ENCODE measurements around the gene ARHGAP15. TPM values are rescaled to one million over a fixed set of nuclear protein-coding genes. Genes with fewer than 3 reads are reported as not detected.

ARHGAP15 gene
- total RNA-seq, 4 donors from 2014 or later, result 1.7 to 16.8 (median 3.7) TPM

DNA sequence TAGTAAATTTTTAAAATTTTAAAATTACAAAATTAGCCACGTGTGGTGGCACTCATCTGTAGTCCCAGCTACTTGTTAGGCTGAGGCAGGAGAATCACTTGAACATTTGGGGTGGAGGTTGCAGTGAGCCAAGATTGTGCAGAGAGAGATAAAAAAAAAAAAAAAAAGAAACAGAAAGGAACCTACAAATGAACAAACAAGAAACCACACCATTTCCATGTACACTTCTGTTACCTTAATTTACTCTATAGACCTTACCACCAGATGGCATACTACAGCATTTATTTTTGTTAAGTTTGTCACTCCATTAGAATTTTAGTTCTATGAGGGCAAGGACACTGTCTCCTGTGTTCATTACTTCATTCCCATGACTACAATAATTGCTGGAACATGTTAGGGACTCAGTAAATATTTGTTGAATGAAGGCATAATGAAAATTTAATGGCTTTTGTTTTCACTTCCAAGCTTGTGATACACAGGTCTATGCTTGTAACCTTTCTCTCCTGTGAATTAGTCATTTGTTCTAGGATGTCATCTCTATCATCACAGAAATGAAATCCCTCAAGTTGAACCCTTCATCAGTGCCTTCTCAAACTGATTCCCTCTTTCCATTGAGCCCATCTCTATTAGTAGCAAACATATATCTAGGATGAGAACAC lies 76.0 kb downstream of the ARHGAP15 start:
- Histone ChIP-seq H3K4me3 (no peak overlapping the region), H3K36me3 (no peaks in the 10 kb centered on the region), H3K9me3 (no peaks in the 10 kb centered on the region), H3K4me1 (no peaks in the 10 kb centered on the region), H3K27ac (no peak overlapping the region), H3K27me3 (no peaks in the 10 kb centered on the region)
- 75 to 80% methylated on average over 1 of the region's 1 CpG for WGBS, 2 donors
- intact Hi-C loops (cut with DNase I), result no loop called here
- no peak for DNase-seq
- TF ChIP-seq, protein P1, sequence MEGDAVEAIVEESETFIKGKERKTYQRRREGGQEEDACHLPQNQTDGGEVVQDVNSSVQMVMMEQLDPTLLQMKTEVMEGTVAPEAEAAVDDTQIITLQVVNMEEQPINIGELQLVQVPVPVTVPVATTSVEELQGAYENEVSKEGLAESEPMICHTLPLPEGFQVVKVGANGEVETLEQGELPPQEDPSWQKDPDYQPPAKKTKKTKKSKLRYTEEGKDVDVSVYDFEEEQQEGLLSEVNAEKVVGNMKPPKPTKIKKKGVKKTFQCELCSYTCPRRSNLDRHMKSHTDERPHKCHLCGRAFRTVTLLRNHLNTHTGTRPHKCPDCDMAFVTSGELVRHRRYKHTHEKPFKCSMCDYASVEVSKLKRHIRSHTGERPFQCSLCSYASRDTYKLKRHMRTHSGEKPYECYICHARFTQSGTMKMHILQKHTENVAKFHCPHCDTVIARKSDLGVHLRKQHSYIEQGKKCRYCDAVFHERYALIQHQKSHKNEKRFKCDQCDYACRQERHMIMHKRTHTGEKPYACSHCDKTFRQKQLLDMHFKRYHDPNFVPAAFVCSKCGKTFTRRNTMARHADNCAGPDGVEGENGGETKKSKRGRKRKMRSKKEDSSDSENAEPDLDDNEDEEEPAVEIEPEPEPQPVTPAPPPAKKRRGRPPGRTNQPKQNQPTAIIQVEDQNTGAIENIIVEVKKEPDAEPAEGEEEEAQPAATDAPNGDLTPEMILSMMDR (IDR thresholded peaks at IDR 0.05), result peak in 3 of 6 experiments; percentile 11 to 23 (median 17)
- TF ChIP-seq POLR2A (IDR thresholded peaks at IDR 0.05), result no peak

DNA sequence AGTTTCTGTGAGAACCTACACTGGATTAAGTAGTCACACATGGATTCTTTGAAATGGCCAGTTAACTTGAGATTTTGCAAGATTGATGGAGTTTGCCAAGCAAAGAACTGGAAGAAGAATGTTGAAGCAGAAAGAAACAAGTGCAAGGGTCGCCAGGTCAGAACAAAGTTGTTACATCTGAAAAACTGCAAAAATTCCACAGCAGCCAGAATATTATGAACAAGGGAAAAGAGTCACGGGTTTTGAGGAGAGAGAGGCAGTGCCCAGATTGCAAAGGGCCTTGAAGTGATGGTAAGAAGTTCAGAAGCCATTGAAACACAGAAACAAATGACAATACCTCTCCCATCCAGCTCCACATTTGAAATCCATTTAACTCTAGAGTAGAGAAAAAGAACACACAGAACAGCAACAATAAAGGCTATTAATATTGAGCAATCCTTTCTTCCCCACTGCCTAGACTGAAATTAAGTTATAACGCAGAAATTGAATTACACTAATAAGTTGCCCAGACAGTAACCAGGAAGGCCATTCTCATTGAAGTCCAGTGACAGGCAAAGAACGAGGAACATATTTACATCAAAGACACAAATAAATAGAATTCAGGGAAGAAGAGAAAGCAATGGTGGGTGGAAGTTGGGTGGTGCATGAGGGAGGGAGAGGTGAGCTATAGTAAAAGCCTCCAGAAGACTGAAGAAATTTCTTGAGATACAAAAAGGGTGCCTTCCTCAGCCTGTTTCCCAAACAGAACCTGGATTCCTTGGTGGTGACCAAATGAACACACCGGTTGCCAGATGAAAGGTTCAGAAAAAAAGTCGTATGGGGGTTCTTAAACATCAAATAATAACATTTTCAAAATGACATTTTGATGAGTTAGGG lies 80.6 kb downstream of the ARHGAP15 start:
- H3K4me3 ChIP-seq, result no peak overlapping the region
- intact Hi-C loops (cut with DNase I), result no loop called here
- no peak for DNase-seq
- TF ChIP-seq POLR2A (IDR thresholded peaks at IDR 0.05), result no peak
- TF ChIP-seq, protein P1 (IDR thresholded peaks at IDR 0.05), result no peak
- H3K27me3 ChIP-seq, result no peaks in the 10 kb centered on the region
- no peaks in the 10 kb centered on the region for H3K9me3 ChIP-seq
- no peaks in the 10 kb centered on the region for H3K36me3 ChIP-seq
- no peak overlapping the region for H3K27ac ChIP-seq
- 65 to 68% methylated on average over 6 of the region's 6 CpGs for WGBS, 2 donors
- no peaks in the 10 kb centered on the region for H3K4me1 ChIP-seq

DNA sequence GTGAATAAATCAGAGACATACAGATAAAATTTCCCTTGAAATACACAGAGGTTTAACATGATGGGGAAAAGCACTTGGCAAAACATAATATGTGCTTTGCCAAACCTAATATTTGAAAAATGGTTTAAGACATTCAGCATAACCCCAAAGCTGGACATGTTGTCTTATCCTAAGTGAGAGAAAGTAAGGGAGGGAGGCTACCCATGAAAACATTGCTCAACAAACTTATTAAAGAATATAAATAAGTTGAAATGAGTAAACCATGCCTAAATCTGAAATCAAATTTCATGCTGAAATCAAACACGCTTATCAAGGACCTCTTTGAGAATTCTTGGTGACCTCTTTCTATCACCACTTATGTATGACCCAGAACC lies 81.2 kb downstream of the ARHGAP15 start:
- intact Hi-C loops (cut with DNase I), result no loop called here
- Histone ChIP-seq H3K27me3 (no peaks in the 10 kb centered on the region), H3K9me3 (no peaks in the 10 kb centered on the region), H3K36me3 (no peaks in the 10 kb centered on the region), H3K4me3 (no peak overlapping the region), H3K27ac (no peak overlapping the region), H3K4me1 (no peaks in the 10 kb centered on the region)
- WGBS, 2 donors, result 84 to 88% methylated on average over 1 of the region's 1 CpG
- TF ChIP-seq POLR2A (IDR thresholded peaks at IDR 0.05), result no peak
- TF ChIP-seq, protein P1 (IDR thresholded peaks at IDR 0.05), result no peak
- DNase-seq, result no peak

DNA sequence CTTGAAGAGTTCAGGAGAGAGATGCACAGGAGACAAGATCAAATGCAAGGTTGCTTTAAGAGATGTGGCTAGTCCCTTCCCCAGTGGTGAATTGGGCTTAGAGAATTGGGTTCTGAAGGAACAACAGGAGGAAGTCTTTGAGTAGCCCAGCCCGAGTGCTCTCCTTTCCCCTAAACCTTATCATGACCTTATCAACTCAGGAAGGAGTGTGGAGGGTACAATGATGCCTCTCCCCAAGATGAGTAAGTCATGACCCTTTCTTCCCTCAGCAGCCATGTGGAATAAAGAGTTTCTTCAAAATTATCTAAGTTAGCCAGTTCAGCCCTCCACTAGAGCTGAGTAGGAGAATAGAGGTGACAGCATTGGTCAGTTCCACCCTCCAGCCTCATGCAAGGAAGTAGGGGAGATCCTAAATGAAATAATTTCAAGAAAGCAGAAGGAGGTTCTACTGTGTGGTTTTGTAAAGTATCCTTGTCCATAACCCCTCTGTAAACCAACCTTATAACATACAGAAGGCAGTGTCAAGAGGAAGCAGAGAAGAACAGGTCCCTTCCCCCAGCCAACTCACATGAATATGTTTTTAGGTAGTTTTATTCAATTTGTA lies 88.4 kb downstream of the ARHGAP15 start:
- Histone ChIP-seq H3K4me3 (no peak overlapping the region), H3K4me1 (no peaks in the 10 kb centered on the region), H3K36me3 (no peaks in the 10 kb centered on the region), H3K27ac (no peak overlapping the region), H3K9me3 (no peaks in the 10 kb centered on the region), H3K27me3 (no peaks in the 10 kb centered on the region)
- intact Hi-C loops (cut with DNase I), result no loop called here
- WGBS, 2 donors, result 50 to 53% methylated on average over 1 of the region's 1 CpG
- TF ChIP-seq, protein P1 (IDR thresholded peaks at IDR 0.05), result no peak
- TF ChIP-seq POLR2A (IDR thresholded peaks at IDR 0.05), result no peak
- DNase-seq, result no peak

DNA sequence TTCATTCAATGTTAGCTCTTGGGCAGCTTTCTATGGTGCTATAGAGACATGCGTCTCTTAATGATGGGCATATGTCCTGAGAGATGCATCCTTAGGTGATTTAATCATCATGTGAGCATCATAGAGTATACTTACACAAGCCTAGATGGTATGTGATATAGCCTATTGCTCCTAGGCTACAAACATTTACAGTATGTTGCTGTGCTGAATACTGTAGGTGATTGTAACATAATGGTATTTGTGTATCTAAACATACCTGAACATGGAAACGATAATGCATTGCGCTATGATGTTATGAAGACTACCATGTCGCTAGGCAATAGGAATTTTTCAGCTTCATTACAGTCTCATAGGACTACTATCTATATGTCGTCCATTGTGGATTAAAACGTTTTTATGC lies 89.4 kb downstream of the ARHGAP15 start:
- no peaks in the 10 kb centered on the region for H3K27me3 ChIP-seq
- no peaks in the 10 kb centered on the region for H3K36me3 ChIP-seq
- no peak overlapping the region for H3K4me3 ChIP-seq
- H3K4me1 ChIP-seq, result no peaks in the 10 kb centered on the region
- WGBS, 2 donors, result 89 to 94% methylated on average over 6 of the region's 6 CpGs
- intact Hi-C loops (cut with DNase I), result no loop called here
- H3K27ac ChIP-seq, result no peak overlapping the region
- no peak for TF ChIP-seq POLR2A (IDR thresholded peaks at IDR 0.05)
- TF ChIP-seq, protein P1 (IDR thresholded peaks at IDR 0.05), result no peak
- H3K9me3 ChIP-seq, result no peaks in the 10 kb centered on the region
- DNase-seq, result no peak

Measured in esophagus squamous epithelium (tissue), 5 donors.